IMR-90 (cell line): ENCODE results near the gene NUFIP2. TPM values are rescaled to one million over a fixed set of nuclear protein-coding genes. Genes with fewer than 3 reads are reported as not detected.
A peak's percentile ranks its signal among the peaks of the same experiment; 100 is the strongest.

Source experiments
- ATAC-seq: fragments of 200-7000 bp; cut with Tn5 transposase; 2 replicates; pipeline ENCODE4 v1.9.1; 2020; ENCODE audit warnings: low read depth, mild to moderate bottlenecking, moderate library complexity
- BruUV-seq: library from RNA; stranded (reverse); fragments of 400-500 nt; replicated peaks from 2 replicates; lab custom pipeline; 2021; lab: Mats Ljungman, UMichigan
- CTCF ChIA-PET: fragments of 300-600 bp; formaldehyde crosslinking; extraction: SDS; loops from one replicate; lab custom pipeline; 2021; ENCODE audit warnings: antibody characterized with exemption; lab: Yijun Ruan, JAX
- POLR2A ChIA-PET: fragments of 300-600 bp; sonication (Branson Sonifier 250); formaldehyde crosslinking; loops from one replicate; lab custom pipeline; 2022; ENCODE audit warnings: antibody characterized with exemption; ENCODE audit not compliant: unreplicated experiment; lab: Charles Lee
- DNase-seq: peaks from one replicate; pipeline ENCODE4 v3.0.0; 2013
- H2AFZ ChIP-seq: replicated peaks from 2 replicates; pipeline ENCODE3; 2013; ENCODE audit warnings: low read length, mild to moderate bottlenecking; ENCODE audit not compliant: poor library complexity
- H2AK5ac ChIP-seq: 2 replicates; pipeline ENCODE4 v1.6.1; 2013; ENCODE audit warnings: low read depth, low read length, inconsistent platforms
- H2AK9ac ChIP-seq: replicated peaks from 2 replicates; pipeline ENCODE3; 2013; ENCODE audit warnings: mild to moderate bottlenecking, low read depth, low read length, moderate library complexity; ENCODE audit not compliant: poor library complexity
- H2BK120ac ChIP-seq: 2 replicates; pipeline ENCODE4 v1.6.1; 2013; ENCODE audit warnings: low read depth, low read length, inconsistent platforms
- H2BK15ac ChIP-seq: 3 replicates; pipeline ENCODE4 v1.6.1; 2013; ENCODE audit warnings: low read depth, low read length, inconsistent platforms
- H2BK20ac ChIP-seq: 2 replicates; pipeline ENCODE4 v1.6.1; 2013; ENCODE audit warnings: low read depth, mild to moderate bottlenecking, inconsistent platforms, low read length, moderate library complexity
- H2BK5ac ChIP-seq: 2 replicates; pipeline ENCODE4 v1.6.1; 2013; ENCODE audit warnings: mild to moderate bottlenecking, low read depth, low read length, inconsistent platforms; ENCODE audit not compliant: poor library complexity, severe bottlenecking
- H3K14ac ChIP-seq: replicated peaks from 2 replicates; pipeline ENCODE4 v1.6.1; 2013; ENCODE audit warnings: low read depth, low read length, inconsistent platforms
- H3K18ac ChIP-seq: 2 replicates; pipeline ENCODE4 v1.6.1; 2013; ENCODE audit warnings: low read depth, low read length, control low read depth
- H3K23ac ChIP-seq: 2 replicates; pipeline ENCODE4 v1.6.1; 2013; ENCODE audit warnings: low read depth, low read length, inconsistent platforms
- H3K27ac ChIP-seq: 2 replicates; pipeline ENCODE4 v1.5.1; 2013; ENCODE audit warnings: mild to moderate bottlenecking, control low read depth, low read length; ENCODE audit not compliant: insufficient read depth
- H3K27me3 ChIP-seq: 2 replicates; pipeline ENCODE4 v1.6.1; 2013; ENCODE audit warnings: low read length; ENCODE audit not compliant: control insufficient read depth, insufficient read depth
- H3K36me3 ChIP-seq: 2 replicates; pipeline ENCODE4 v1.6.1; 2013; ENCODE audit warnings: low read length, mixed read lengths; ENCODE audit not compliant: control insufficient read depth, insufficient read depth
- H3K4ac ChIP-seq: 2 replicates; pipeline ENCODE4 v1.6.1; 2013; ENCODE audit warnings: low read depth, low read length, inconsistent platforms
- H3K4me1 ChIP-seq: 2 replicates; pipeline ENCODE4 v1.6.1; 2013; ENCODE audit warnings: low read length, mixed read lengths; ENCODE audit not compliant: control insufficient read depth, insufficient read depth
- H3K4me2 ChIP-seq: 2 replicates; pipeline ENCODE4 v1.6.1; 2013; ENCODE audit warnings: low read depth, mild to moderate bottlenecking, control low read depth, low read length, moderate library complexity
- H3K4me3 ChIP-seq: 2 replicates; pipeline ENCODE4 v1.5.1; 2013; ENCODE audit warnings: low read depth, mild to moderate bottlenecking, control low read depth, low read length, moderate library complexity; ENCODE audit not compliant: insufficient read depth
- H3K56ac ChIP-seq: 2 replicates; pipeline ENCODE4 v1.6.1; 2013; ENCODE audit warnings: low read length, inconsistent platforms; ENCODE audit not compliant: insufficient read depth; ENCODE audit errors: extremely low read depth
- H3K79me1 ChIP-seq, 2 experiments: 2 replicates each; pipeline ENCODE4 v1.6.1; 2013; ENCODE audit warnings: low read length in 2 of 2, inconsistent platforms in 1 of 2, low read depth in 1 of 2
- H3K9ac ChIP-seq: 2 replicates; pipeline ENCODE4 v1.6.1; 2013; ENCODE audit warnings: low read depth, low read length, control low read depth
- H3K9me1 ChIP-seq: 2 replicates; pipeline ENCODE4 v1.6.1; 2013; ENCODE audit warnings: low read length, inconsistent platforms; ENCODE audit not compliant: insufficient read depth
- H3K9me3 ChIP-seq: 2 replicates; pipeline ENCODE4 v1.6.1; 2013; ENCODE audit warnings: low read length; ENCODE audit not compliant: control insufficient read depth, insufficient read depth
- H4K20me1 ChIP-seq: 2 replicates; pipeline ENCODE4 v1.6.1; 2013; ENCODE audit warnings: low read length, inconsistent platforms; ENCODE audit not compliant: insufficient read depth
- H4K5ac ChIP-seq: 2 replicates; pipeline ENCODE4 v1.6.1; 2013; ENCODE audit warnings: mild to moderate bottlenecking, low read depth, low read length, control low read depth
- H4K8ac ChIP-seq, 2 experiments: 2 replicates each; pipeline ENCODE4 v1.6.1; 2013; ENCODE audit warnings: low read depth in 2 of 2, low read length in 2 of 2, control low read depth in 1 of 2, inconsistent platforms in 1 of 2
- H4K91ac ChIP-seq: 2 replicates; pipeline ENCODE4 v1.6.1; 2013; ENCODE audit warnings: low read depth, low read length, inconsistent platforms; ENCODE audit not compliant: insufficient read depth
- CEBPB ChIP-seq: IDR thresholded peaks from 2 replicates; pipeline ENCODE4 v1.6.1; 2012; ENCODE audit warnings: low read depth, low read length, improper control_type of control experiment
- CHD1 ChIP-seq: IDR thresholded peaks from 2 replicates; pipeline ENCODE4 v1.6.1; 2012; ENCODE audit warnings: low read depth, low read length, improper control_type of control experiment
- FOS ChIP-seq: fragments of 150-350 bp; IDR thresholded peaks from 2 replicates; pipeline ENCODE4 v1.6.1; 2016; ENCODE audit warnings: low read depth, low read length
- NFE2L2 ChIP-seq: fragments of 150-350 bp; IDR thresholded peaks from 2 replicates; pipeline ENCODE4 v1.6.1; 2016; ENCODE audit warnings: low read depth, mild to moderate bottlenecking, low read length
- RAD21 ChIP-seq: IDR thresholded peaks from 2 replicates; pipeline ENCODE4 v1.6.1; 2012; ENCODE audit warnings: low read length, improper control_type of control experiment
- RCOR1 ChIP-seq: IDR thresholded peaks from 2 replicates; pipeline ENCODE4 v1.6.1; 2012; ENCODE audit warnings: mild to moderate bottlenecking, low read length, improper control_type of control experiment; ENCODE audit not compliant: insufficient replicate concordance
- SMC3 ChIP-seq: fragments of 150-350 bp; IDR thresholded peaks from 2 replicates; pipeline ENCODE4 v1.6.1; 2016; ENCODE audit warnings: low read depth, mild to moderate bottlenecking, antibody characterized with exemption, low read length, moderate library complexity
- WGBS, 2 experiments: methylation state at CpG; one replicate each; pipeline versions ENCODE4 v1.1.5 to v1.1.7; 2013; ENCODE audit warnings: missing lambda C conversion rate in 2 of 2; ENCODE audit not compliant: insufficient read length in 1 of 2; ENCODE audit errors: extremely low coverage in 2 of 2; 5-methylcytosine and 5-hydroxymethylcytosine counted together
- dilution Hi-C: fragments of 300-500 bp; cut with HindIII; formaldehyde crosslinking; loops from one replicate; pipeline ENCODE4 v1.14.3; 2018; ENCODE audit warnings: low sequenced_read_pairs; ENCODE audit not compliant: unreplicated experiment
- in situ Hi-C: fragments of 300-500 bp; cut with MboI; formaldehyde crosslinking; loops from 3 replicates; pipeline ENCODE4 v1.14.3; 2019; ENCODE audit warnings: low sequenced_read_pairs, inconsistent platforms, mixed read lengths
- intact Hi-C: fragments of 100-400 bp; cut with micrococcal nuclease; formaldehyde crosslinking; loops from 2 replicates; pipeline ENCODE4 v1.10.0; 2022
- polyA plus RNA-seq, 3 experiments: library from polyadenylated mRNA; depleted of rRNA; stranded (reverse); fragments of >200 nt; gene quantifications; 2 replicates each; pipeline ENCODE4 v1.2.3, GENCODE V29; 2012; ENCODE audit warnings: low replicate concordance in 1 of 3
- total RNA-seq: library from RNA; depleted of rRNA; stranded (reverse); fragments of >200 nt; gene quantifications from 2 replicates; pipeline ENCODE4 v1.2.3, GENCODE V29; 2012
- TF ChIP-seq, protein P1 (sequence below): conservative IDR thresholded peaks from 2 replicates; pipeline ENCODE4 v1.5.1; 2012; ENCODE audit warnings: mild to moderate bottlenecking, low read depth, low read length, improper control_type of control experiment
- TF ChIP-seq, protein P2 (sequence below): fragments of 150-350 bp; IDR thresholded peaks from 2 replicates; pipeline ENCODE4 v1.6.1; 2017; ENCODE audit warnings: mild to moderate bottlenecking, antibody characterized with exemption, low read length, low read depth

The NUFIP2 gene
- total and polyA plus RNA-seq, 2 of the 4 experiments (the other 2 are of a cell fraction), result 8.9 to 25.6 TPM

DNA sequence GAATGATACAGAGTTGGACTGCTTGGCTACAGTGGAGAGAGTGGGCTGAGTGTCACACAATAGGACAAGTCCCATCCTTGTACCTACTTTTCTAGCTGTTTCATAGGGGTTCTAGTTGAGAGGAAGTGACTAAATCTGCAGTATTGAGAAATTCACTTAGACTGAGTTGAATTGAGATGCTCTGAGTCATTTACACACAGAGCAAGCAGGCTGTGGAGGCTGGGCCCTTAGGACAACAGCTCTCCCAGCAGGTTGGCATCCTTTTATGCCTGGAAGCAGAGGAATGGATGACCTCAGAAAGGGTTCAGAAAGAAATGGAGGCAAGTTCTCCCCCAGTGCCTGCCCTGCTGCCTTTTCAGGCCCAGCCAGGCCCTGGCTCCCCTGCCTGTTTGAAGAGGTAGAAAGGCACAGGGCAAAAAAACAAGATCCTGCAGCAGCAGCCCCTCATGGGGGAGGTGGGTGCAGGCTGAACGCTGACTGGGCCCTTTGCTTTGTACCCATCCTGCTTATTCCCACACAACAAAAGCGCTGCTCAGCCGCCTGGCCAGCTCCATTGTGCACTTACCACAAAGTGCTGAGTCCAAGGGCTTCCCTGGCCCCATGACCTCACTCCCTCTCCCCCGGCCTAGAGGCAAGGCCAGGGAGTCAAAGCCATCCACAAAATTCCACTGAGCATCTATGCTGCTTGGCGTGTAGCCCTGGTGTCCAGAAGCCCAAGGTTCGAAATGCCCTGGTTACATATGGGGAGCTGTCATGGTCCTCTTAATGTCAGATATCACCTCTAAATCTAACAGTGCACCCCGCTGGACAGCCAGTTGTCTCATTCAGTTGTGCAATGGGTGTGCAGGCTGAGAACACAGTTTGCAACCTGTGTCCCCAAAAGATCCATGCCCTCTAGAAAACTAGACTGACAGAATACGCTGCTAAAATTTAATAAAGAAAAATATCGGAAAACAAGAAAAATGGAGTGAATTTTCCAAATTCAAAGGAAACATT, 52.7 kb downstream of the NUFIP2 start:
- intact Hi-C loops, result no loop called here
- peak overlapping the region; percentile 70 for H3K14ac ChIP-seq
- H2BK20ac ChIP-seq, result peak overlapping the region; percentile 98
- peak overlapping the region; percentile 97 for H4K91ac ChIP-seq
- no peaks in the 10 kb centered on the region for H3K36me3 ChIP-seq
- H3K79me1 ChIP-seq, result peaks cover 3 to 34% of the 10 kb centered on the region in 2 experiments; a peak in 3 of 4 replicates
- dilution Hi-C loops, result no loop called here
- H2AK5ac ChIP-seq, result peak overlapping the region; percentile 92
- H3K4me2 ChIP-seq, result peak overlapping the region; percentile 47
- H2BK5ac ChIP-seq, result peak overlapping the region; percentile 99
- peak overlapping the region; percentile 68 for H3K18ac ChIP-seq
- peak overlapping the region; percentile 94 for H2AK9ac ChIP-seq
- CTCF ChIA-PET, result interaction anchor here (0.9 to 3.0 kb wide), 7 partner anchors 9 to 129 kb away, joined by 3 to 15 read pairs (median 3); no protein-coding TSS in a partner anchor
- no TSS peak for BruUV-seq
- peak overlapping the region; percentile 96 for H2BK120ac ChIP-seq
- peak overlapping the region; percentile 94 for H3K4ac ChIP-seq
- H3K4me1 ChIP-seq, result peaks cover 25% of the 10 kb centered on the region
- H4K20me1 ChIP-seq, result no peaks in the 10 kb centered on the region
- H4K8ac ChIP-seq, result peak overlapping the region; percentile 62 to 96
- peak overlapping the region; percentile 78 for H3K56ac ChIP-seq
- peak overlapping the region; percentile 35 for H3K9ac ChIP-seq
- no CpG with 5 or more reads among the region's 9 CpGs for WGBS, 2 experiments
- TF ChIP-seq CHD1 (no peak), RAD21 (peak; percentile 14; the same call in 1 of the 2 replicates), RCOR1 (peak; percentile 75), NFE2L2 (peak; percentile 33; the same call in 1 of the 2 replicates), CEBPB (peak; percentile 98), SMC3 (peak; percentile 17; the same call in 1 of the 2 replicates), FOS (peak; percentile 91)
- TF ChIP-seq, protein P1, sequence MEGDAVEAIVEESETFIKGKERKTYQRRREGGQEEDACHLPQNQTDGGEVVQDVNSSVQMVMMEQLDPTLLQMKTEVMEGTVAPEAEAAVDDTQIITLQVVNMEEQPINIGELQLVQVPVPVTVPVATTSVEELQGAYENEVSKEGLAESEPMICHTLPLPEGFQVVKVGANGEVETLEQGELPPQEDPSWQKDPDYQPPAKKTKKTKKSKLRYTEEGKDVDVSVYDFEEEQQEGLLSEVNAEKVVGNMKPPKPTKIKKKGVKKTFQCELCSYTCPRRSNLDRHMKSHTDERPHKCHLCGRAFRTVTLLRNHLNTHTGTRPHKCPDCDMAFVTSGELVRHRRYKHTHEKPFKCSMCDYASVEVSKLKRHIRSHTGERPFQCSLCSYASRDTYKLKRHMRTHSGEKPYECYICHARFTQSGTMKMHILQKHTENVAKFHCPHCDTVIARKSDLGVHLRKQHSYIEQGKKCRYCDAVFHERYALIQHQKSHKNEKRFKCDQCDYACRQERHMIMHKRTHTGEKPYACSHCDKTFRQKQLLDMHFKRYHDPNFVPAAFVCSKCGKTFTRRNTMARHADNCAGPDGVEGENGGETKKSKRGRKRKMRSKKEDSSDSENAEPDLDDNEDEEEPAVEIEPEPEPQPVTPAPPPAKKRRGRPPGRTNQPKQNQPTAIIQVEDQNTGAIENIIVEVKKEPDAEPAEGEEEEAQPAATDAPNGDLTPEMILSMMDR, result 0 out of 2 replicates have a peak, but pooled peaks have one; percentile 18
- TF ChIP-seq, protein P2, sequence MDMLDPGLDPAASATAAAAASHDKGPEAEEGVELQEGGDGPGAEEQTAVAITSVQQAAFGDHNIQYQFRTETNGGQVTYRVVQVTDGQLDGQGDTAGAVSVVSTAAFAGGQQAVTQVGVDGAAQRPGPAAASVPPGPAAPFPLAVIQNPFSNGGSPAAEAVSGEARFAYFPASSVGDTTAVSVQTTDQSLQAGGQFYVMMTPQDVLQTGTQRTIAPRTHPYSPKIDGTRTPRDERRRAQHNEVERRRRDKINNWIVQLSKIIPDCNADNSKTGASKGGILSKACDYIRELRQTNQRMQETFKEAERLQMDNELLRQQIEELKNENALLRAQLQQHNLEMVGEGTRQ, result no peak
- POLR2A ChIA-PET, result interaction anchor here (1.0 kb wide), 1 partner anchor 96 kb away, joined by 5 read pairs; no protein-coding TSS in a partner anchor
- peak overlapping the region; percentile 67 for H3K23ac ChIP-seq
- H2BK15ac ChIP-seq, result peak overlapping the region; percentile 97
- H3K27ac ChIP-seq, result peak overlapping the region; percentile 97
- H3K27me3 ChIP-seq, result no peaks in the 10 kb centered on the region
- no peak overlapping the region for H3K4me3 ChIP-seq
- in situ Hi-C loops, result no loop called here
- peak; percentile 98 for DNase-seq
- H3K9me3 ChIP-seq, result no peaks in the 10 kb centered on the region
- ATAC-seq, result peak; percentile 90
- H3K9me1 ChIP-seq, result peaks cover 25% of the 10 kb centered on the region
- H4K5ac ChIP-seq, result peak overlapping the region; percentile 51
- H2AFZ ChIP-seq, result peak overlapping the region; percentile 91
